Measurements from ENCODE around the gene PODXL2.

PODXL2 gene

GRCh38 chr3:127711896-127712295 is 82.9 kb downstream of the PODXL2 start:
- no peak for DNase-seq

GRCh38 chr3:127712461-127712860 is 83.5 kb downstream of the PODXL2 start:
- no peak for DNase-seq

- no peak for DNase-seq
Observed at GRCh38 chr3:127712881-127713771, 84.1 kb downstream of the PODXL2 start.

GRCh38 chr3:127714125-127714571 is 85.2 kb downstream of the PODXL2 start:
- DNase-seq, result no peak

GRCh38 chr3:127714866-127715265 is 85.9 kb downstream of the PODXL2 start:
- DNase-seq, result no peak

GRCh38 chr3:127715532-127715931 is 86.5 kb downstream of the PODXL2 start:
- no peak for DNase-seq

- no peak for DNase-seq
Observed at GRCh38 chr3:127716384-127716783, 87.4 kb downstream of the PODXL2 start.

GRCh38 chr3:127717357-127718244 is 88.6 kb downstream of the PODXL2 start:
- no peak for DNase-seq

GRCh38 chr3:127718245-127718915 is 89.4 kb downstream of the PODXL2 start:
- no peak for DNase-seq

- DNase-seq, result no peak
Observed at GRCh38 chr3:127718916-127719290, 89.9 kb downstream of the PODXL2 start.

- no peak for DNase-seq
Observed at GRCh38 chr3:127719369-127719768, 90.4 kb downstream of the PODXL2 start.

GRCh38 chr3:127720161-127720823 is 91.3 kb downstream of the PODXL2 start:
- no peak for DNase-seq

GRCh38 chr3:127720985-127721935 is 92.3 kb downstream of the PODXL2 start:
- DNase-seq, result no peak

GRCh38 chr3:127722091-127722784 is 93.3 kb downstream of the PODXL2 start:
- DNase-seq, result no peak
